Measurements from ENCODE around the gene NAA60.
A peak's percentile ranks its signal among the peaks of the same experiment; 100 is the strongest.
"Not testable (repeated sequence)": the region's sequence is repeated elsewhere in the genome, so short reads cannot be mapped to it uniquely, and the experiment has no call there.

The NAA60 gene

DNA sequence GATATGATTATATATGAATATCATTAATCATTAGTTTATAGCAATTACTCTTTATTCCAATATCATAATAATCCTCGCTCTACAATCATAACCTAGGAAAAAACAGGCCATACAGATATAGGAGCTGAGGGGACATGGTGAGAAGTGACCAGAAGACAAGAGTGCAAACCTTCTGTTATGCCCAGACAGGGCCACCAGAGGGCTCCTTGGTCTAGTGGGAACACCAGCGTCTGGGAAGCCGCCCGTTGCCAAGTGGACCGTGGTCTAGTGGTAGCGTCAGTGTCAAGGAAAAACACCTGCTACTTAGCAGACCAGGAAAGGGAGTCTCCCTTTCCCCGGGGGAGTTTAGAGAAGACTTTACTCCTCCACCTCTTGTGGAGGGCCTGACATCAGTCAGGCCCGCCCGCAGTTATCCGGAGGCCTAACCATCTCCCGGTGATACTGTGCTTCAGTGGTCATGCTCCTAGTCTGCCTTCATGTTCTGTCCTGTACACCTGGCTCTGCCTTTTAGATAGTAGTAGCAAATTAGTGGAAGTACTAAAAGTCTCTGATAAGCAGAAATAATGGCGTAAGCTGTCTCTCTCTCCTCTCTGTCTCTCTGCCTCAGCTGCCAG lies 83.8 kb downstream of the NAA60 start:
- peak; percentile 46 for TF ChIP-seq CTCF (conservative IDR thresholded peaks at IDR 0.05; ENCODE audit: low read length)
- H3F3A ChIP-seq (ENCODE audit: low read depth); H3K36me3 ChIP-seq (ENCODE audit: insufficient read depth, low read length); H3K79me2 ChIP-seq (ENCODE audit: insufficient read depth, low read length); H3K9me3 ChIP-seq (ENCODE audit: insufficient read depth, low read depth, low read length); H3K27me3 ChIP-seq (ENCODE audit: insufficient read depth, low read length, poor library complexity, severe bottlenecking); H3K9ac ChIP-seq (ENCODE audit: low read depth, low read length, poor library complexity, severe bottlenecking); H2AFZ ChIP-seq (ENCODE audit: low read length); H3K9me2 ChIP-seq (replicated peaks; ENCODE audit: low read depth, low read length); H4K20me1 ChIP-seq (ENCODE audit: insufficient read depth, low read length, poor library complexity, severe bottlenecking); H3K4me3 ChIP-seq (ENCODE audit: low read length, poor library complexity, severe bottlenecking); H3K4me1 ChIP-seq (ENCODE audit: insufficient read depth, low read length, poor library complexity, severe bottlenecking); H3K4me2 ChIP-seq (ENCODE audit: low read depth, low read length, poor library complexity, severe bottlenecking): not testable (repeated sequence)

DNA sequence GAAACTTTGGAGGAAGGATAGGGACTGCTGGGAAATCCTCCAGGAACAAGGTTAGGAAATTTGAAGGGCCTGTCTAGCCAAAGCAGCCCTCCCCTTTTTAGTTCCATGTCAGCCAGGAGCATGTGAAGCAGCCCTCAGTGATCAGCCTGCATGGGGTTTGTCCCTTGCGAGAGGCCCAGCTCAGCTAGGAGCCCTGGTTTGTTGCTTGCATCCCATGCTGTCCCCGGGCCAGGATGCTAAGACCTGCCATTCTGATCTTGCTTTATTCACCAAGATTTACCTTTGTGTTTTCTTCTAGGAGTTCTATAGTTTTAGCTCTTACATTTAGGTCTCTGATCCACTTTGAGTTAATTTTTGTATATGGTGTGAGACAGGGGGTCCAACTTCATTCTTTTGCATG lies 84.9 kb downstream of the NAA60 start:
- Histone ChIP-seq H3K27me3 (ENCODE audit: insufficient read depth, low read length, poor library complexity, severe bottlenecking) (no peaks in the 10 kb centered on the region), H3K79me2 (ENCODE audit: insufficient read depth, low read length) (no peaks in the 10 kb centered on the region), H3K9me3 (ENCODE audit: insufficient read depth, low read depth, low read length) (no peaks in the 10 kb centered on the region), H3K36me3 (ENCODE audit: insufficient read depth, low read length) (no peaks in the 10 kb centered on the region), H4K20me1 (ENCODE audit: insufficient read depth, low read length, poor library complexity, severe bottlenecking) (no peaks in the 10 kb centered on the region), H3K9me2 (replicated peaks; ENCODE audit: low read depth, low read length) (no peaks in the 10 kb centered on the region), H3F3A (ENCODE audit: low read depth) (no peaks in the 10 kb centered on the region), H3K9ac (ENCODE audit: low read depth, low read length, poor library complexity, severe bottlenecking) (no peak overlapping the region), H3K4me1 (ENCODE audit: insufficient read depth, low read length, poor library complexity, severe bottlenecking) (no peaks in the 10 kb centered on the region), H3K4me3 (ENCODE audit: low read length, poor library complexity, severe bottlenecking) (no peak overlapping the region), H2AFZ (ENCODE audit: low read length) (no peak overlapping the region), H3K4me2 (ENCODE audit: low read depth, low read length, poor library complexity, severe bottlenecking) (no peak overlapping the region)
- no peak for TF ChIP-seq EZH2phosphoT487 (IDR thresholded peaks at IDR 0.05; ENCODE audit: borderline replicate concordance)
- TF ChIP-seq CTCF (conservative IDR thresholded peaks at IDR 0.05; ENCODE audit: low read length) = no peak

DNA sequence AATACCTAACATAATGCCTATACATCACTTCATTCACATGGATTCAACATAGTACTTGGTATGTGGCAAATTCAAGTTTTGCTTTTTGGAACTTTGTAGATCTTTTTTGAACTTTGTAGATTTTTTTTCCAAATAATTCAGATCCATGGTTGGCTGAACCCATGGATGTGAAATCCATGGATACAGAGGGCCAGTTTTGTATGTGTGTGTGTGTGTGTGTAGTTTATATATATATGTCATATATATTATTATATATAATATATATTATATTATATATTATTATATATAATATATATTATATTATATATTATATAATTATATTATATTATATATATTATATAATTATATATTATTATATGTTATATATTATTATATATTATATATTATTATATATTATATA lies 85.7 kb downstream of the NAA60 start:
- Histone ChIP-seq H3K9me3 (ENCODE audit: insufficient read depth, low read depth, low read length) (no peaks in the 10 kb centered on the region), H3K36me3 (ENCODE audit: insufficient read depth, low read length) (no peaks in the 10 kb centered on the region), H3F3A (ENCODE audit: low read depth) (no peaks in the 10 kb centered on the region), H3K79me2 (ENCODE audit: insufficient read depth, low read length) (no peaks in the 10 kb centered on the region), H3K4me2 (ENCODE audit: low read depth, low read length, poor library complexity, severe bottlenecking) (no peak overlapping the region), H4K20me1 (ENCODE audit: insufficient read depth, low read length, poor library complexity, severe bottlenecking) (no peaks in the 10 kb centered on the region), H3K9ac (ENCODE audit: low read depth, low read length, poor library complexity, severe bottlenecking) (no peak overlapping the region), H2AFZ (ENCODE audit: low read length) (no peak overlapping the region), H3K27me3 (ENCODE audit: insufficient read depth, low read length, poor library complexity, severe bottlenecking) (no peaks in the 10 kb centered on the region), H3K9me2 (replicated peaks; ENCODE audit: low read depth, low read length) (no peaks in the 10 kb centered on the region), H3K4me1 (ENCODE audit: insufficient read depth, low read length, poor library complexity, severe bottlenecking) (no peaks in the 10 kb centered on the region), H3K4me3 (ENCODE audit: low read length, poor library complexity, severe bottlenecking) (no peak overlapping the region)
- no peak for TF ChIP-seq CTCF (conservative IDR thresholded peaks at IDR 0.05; ENCODE audit: low read length)

Data from Loucy (cell line).